OCI-LY3 (cell line): ENCODE results near the gene SYNCRIP.

Experiments
- EZH2phosphoT487 ChIP-seq: fragments of 200-600 bp; shearing (Covaris generic); IDR thresholded peaks from 2 replicates; pipeline ENCODE4 v1.6.1; 2018; ENCODE audit warnings: antibody characterized with exemption, mixed run types, low read depth
- TF ChIP-seq, protein P1 (sequence below): fragments of 200-600, 300-600 bp; sonication (generic); IDR thresholded peaks from 2 replicates; pipeline ENCODE4 v1.5.1; 2014; ENCODE audit warnings: antibody characterized with exemption, low read length, low read depth

DNA sequence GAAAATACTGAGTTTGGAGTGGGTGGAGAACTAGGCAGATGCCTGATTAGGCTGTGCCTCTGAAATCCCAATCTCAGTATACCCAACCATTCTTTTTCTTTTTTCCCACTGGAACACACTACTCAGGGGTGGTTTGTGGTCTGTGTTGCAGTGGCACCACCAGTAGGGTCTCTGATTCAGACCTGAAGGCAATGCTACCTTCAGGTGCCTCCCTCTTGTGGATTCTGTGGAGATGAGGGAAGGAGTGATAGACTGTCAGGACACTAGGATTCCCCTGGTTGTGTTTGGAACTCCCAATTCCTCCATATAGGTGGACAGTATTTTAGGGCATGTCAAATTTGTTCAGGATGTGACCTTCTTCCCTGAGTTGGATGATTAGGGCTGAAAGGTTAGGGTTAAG lies 47.4 kb upstream of the SYNCRIP start:
- TF ChIP-seq, protein P1, sequence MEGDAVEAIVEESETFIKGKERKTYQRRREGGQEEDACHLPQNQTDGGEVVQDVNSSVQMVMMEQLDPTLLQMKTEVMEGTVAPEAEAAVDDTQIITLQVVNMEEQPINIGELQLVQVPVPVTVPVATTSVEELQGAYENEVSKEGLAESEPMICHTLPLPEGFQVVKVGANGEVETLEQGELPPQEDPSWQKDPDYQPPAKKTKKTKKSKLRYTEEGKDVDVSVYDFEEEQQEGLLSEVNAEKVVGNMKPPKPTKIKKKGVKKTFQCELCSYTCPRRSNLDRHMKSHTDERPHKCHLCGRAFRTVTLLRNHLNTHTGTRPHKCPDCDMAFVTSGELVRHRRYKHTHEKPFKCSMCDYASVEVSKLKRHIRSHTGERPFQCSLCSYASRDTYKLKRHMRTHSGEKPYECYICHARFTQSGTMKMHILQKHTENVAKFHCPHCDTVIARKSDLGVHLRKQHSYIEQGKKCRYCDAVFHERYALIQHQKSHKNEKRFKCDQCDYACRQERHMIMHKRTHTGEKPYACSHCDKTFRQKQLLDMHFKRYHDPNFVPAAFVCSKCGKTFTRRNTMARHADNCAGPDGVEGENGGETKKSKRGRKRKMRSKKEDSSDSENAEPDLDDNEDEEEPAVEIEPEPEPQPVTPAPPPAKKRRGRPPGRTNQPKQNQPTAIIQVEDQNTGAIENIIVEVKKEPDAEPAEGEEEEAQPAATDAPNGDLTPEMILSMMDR = no peak
- TF ChIP-seq EZH2phosphoT487 = no peak
